Measurements from ENCODE around the gene DHX35.
A peak's percentile ranks its signal among the peaks of the same experiment; 100 is the strongest.

Gene DHX35

GRCh38 chr20:39059036-39059435, 96.9 kb downstream of the DHX35 start:
- no peaks in the 10 kb centered on the region for H3K4me1 ChIP-seq (ENCODE audit: insufficient read depth, low read length, poor library complexity, severe bottlenecking)
- no peaks in the 10 kb centered on the region for H3K9me2 ChIP-seq (replicated peaks; ENCODE audit: low read depth, low read length)
- H3F3A ChIP-seq (ENCODE audit: low read depth), result no peaks in the 10 kb centered on the region
- TF ChIP-seq CTCF (conservative IDR thresholded peaks at IDR 0.05; ENCODE audit: low read length) (no peak), EZH2phosphoT487 (IDR thresholded peaks at IDR 0.05; ENCODE audit: borderline replicate concordance) (no peak)
- H3K4me2 ChIP-seq (ENCODE audit: low read depth, low read length, poor library complexity, severe bottlenecking), result no peak overlapping the region
- H3K9me3 ChIP-seq (ENCODE audit: insufficient read depth, low read depth, low read length), result no peaks in the 10 kb centered on the region
- H3K4me3 ChIP-seq (ENCODE audit: low read length, poor library complexity, severe bottlenecking), result no peak overlapping the region
- no peak overlapping the region for H3K9ac ChIP-seq (ENCODE audit: low read depth, low read length, poor library complexity, severe bottlenecking)
- H4K20me1 ChIP-seq (ENCODE audit: insufficient read depth, low read length, poor library complexity, severe bottlenecking), result no peaks in the 10 kb centered on the region
- H3K79me2 ChIP-seq (ENCODE audit: insufficient read depth, low read length), result no peaks in the 10 kb centered on the region
- H3K36me3 ChIP-seq (ENCODE audit: insufficient read depth, low read length), result no peaks in the 10 kb centered on the region
- no peaks in the 10 kb centered on the region for H3K27me3 ChIP-seq (ENCODE audit: insufficient read depth, low read length, poor library complexity, severe bottlenecking)
- H2AFZ ChIP-seq (ENCODE audit: low read length), result no peak overlapping the region

GRCh38 chr20:39066471-39067242, 104.5 kb downstream of the DHX35 start:
- Histone ChIP-seq H3K4me2 (ENCODE audit: low read depth, low read length, poor library complexity, severe bottlenecking) (no peak overlapping the region), H3K36me3 (ENCODE audit: insufficient read depth, low read length) (no peaks in the 10 kb centered on the region), H3K4me3 (ENCODE audit: low read length, poor library complexity, severe bottlenecking) (no peak overlapping the region), H3F3A (ENCODE audit: low read depth) (no peaks in the 10 kb centered on the region), H3K27me3 (ENCODE audit: insufficient read depth, low read length, poor library complexity, severe bottlenecking) (no peaks in the 10 kb centered on the region), H3K79me2 (ENCODE audit: insufficient read depth, low read length) (no peaks in the 10 kb centered on the region), H2AFZ (ENCODE audit: low read length) (no peak overlapping the region), H3K4me1 (ENCODE audit: insufficient read depth, low read length, poor library complexity, severe bottlenecking) (no peaks in the 10 kb centered on the region), H3K9ac (ENCODE audit: low read depth, low read length, poor library complexity, severe bottlenecking) (no peak overlapping the region), H4K20me1 (ENCODE audit: insufficient read depth, low read length, poor library complexity, severe bottlenecking) (no peaks in the 10 kb centered on the region), H3K9me2 (replicated peaks; ENCODE audit: low read depth, low read length) (no peaks in the 10 kb centered on the region), H3K9me3 (ENCODE audit: insufficient read depth, low read depth, low read length) (no peaks in the 10 kb centered on the region)
- TF ChIP-seq EZH2phosphoT487 (IDR thresholded peaks at IDR 0.05; ENCODE audit: borderline replicate concordance) (no peak), CTCF (conservative IDR thresholded peaks at IDR 0.05; ENCODE audit: low read length) (peak; percentile 41; the same call in 1 of the 2 replicates)

- TF ChIP-seq CTCF (conservative IDR thresholded peaks at IDR 0.05; ENCODE audit: low read length) (no peak), EZH2phosphoT487 (IDR thresholded peaks at IDR 0.05; ENCODE audit: borderline replicate concordance) (no peak)
- H3K4me2 ChIP-seq (ENCODE audit: low read depth, low read length, poor library complexity, severe bottlenecking), result no peak overlapping the region
These were observed 105.5 kb downstream of the DHX35 start for GRCh38 chr20:39067526-39068216.

More at GRCh38 chr20:39067526-39068216, 105.5 kb downstream of the DHX35 start:
- H3K9ac ChIP-seq (ENCODE audit: low read depth, low read length, poor library complexity, severe bottlenecking), result no peak overlapping the region
- H3F3A ChIP-seq (ENCODE audit: low read depth), result no peaks in the 10 kb centered on the region
- no peaks in the 10 kb centered on the region for H3K79me2 ChIP-seq (ENCODE audit: insufficient read depth, low read length)
- H2AFZ ChIP-seq (ENCODE audit: low read length), result no peak overlapping the region
- H4K20me1 ChIP-seq (ENCODE audit: insufficient read depth, low read length, poor library complexity, severe bottlenecking), result no peaks in the 10 kb centered on the region
- no peaks in the 10 kb centered on the region for H3K9me2 ChIP-seq (replicated peaks; ENCODE audit: low read depth, low read length)
- no peaks in the 10 kb centered on the region for H3K4me1 ChIP-seq (ENCODE audit: insufficient read depth, low read length, poor library complexity, severe bottlenecking)
- H3K36me3 ChIP-seq (ENCODE audit: insufficient read depth, low read length), result no peaks in the 10 kb centered on the region
- H3K27me3 ChIP-seq (ENCODE audit: insufficient read depth, low read length, poor library complexity, severe bottlenecking), result no peaks in the 10 kb centered on the region
- H3K9me3 ChIP-seq (ENCODE audit: insufficient read depth, low read depth, low read length), result no peaks in the 10 kb centered on the region
- H3K4me3 ChIP-seq (ENCODE audit: low read length, poor library complexity, severe bottlenecking), result no peak overlapping the region

All from Loucy (cell line).